Osteoblast (primary cell): Measurements from ENCODE around the gene ZNF611. TPM values are rescaled to one million over a fixed set of nuclear protein-coding genes. Genes with fewer than 3 reads are reported as not detected.
A peak's percentile ranks its signal among the peaks of the same experiment; 100 is the strongest.
"Not testable (repeated sequence)": the region's sequence is repeated elsewhere in the genome, so short reads cannot be mapped to it uniquely, and the experiment has no call there.

Source experiments
- DNase-seq: peaks from one replicate; pipeline ENCODE4 v3.0.0; 2011; ENCODE audit warnings: low spot score, mixed read lengths; ENCODE audit not compliant: insufficient read length; ENCODE audit errors: missing footprints
- H2AFZ ChIP-seq: 2 replicates; pipeline ENCODE4 v1.6.0; 2011; ENCODE audit warnings: mild to moderate bottlenecking, low read length
- H3K27ac ChIP-seq: 2 replicates; pipeline ENCODE4 v1.5.1; 2011; ENCODE audit warnings: mild to moderate bottlenecking, low read depth, low read length, moderate library complexity
- H3K27me3 ChIP-seq: 2 replicates; pipeline ENCODE4 v1.6.0; 2012; ENCODE audit warnings: mild to moderate bottlenecking, control low read depth, inconsistent platforms, low read length, moderate library complexity; ENCODE audit not compliant: insufficient read depth
- H3K36me3 ChIP-seq: 2 replicates; pipeline ENCODE4 v1.5.1; 2011; ENCODE audit warnings: mild to moderate bottlenecking, low read length, control low read depth, moderate library complexity; ENCODE audit not compliant: insufficient read depth
- H3K4me1 ChIP-seq: 2 replicates; pipeline ENCODE4 v1.5.1; 2011; ENCODE audit warnings: mild to moderate bottlenecking, low read length, control low read depth, moderate library complexity; ENCODE audit not compliant: insufficient read depth
- H3K4me2 ChIP-seq: 2 replicates; pipeline ENCODE4 v1.6.0; 2011; ENCODE audit warnings: mild to moderate bottlenecking, low read length; ENCODE audit not compliant: insufficient read depth
- H3K4me3 ChIP-seq: fragments of 200-600 bp; sonication (generic); 3 replicates; pipeline ENCODE4 v1.5.1; 2012; ENCODE audit warnings: mild to moderate bottlenecking, low read length, inconsistent platforms; ENCODE audit not compliant: insufficient read depth
- H3K79me2 ChIP-seq: 2 replicates; pipeline ENCODE4 v1.6.0; 2012; ENCODE audit warnings: mild to moderate bottlenecking, low read length, control low read depth, inconsistent platforms; ENCODE audit not compliant: insufficient read depth
- H3K9me3 ChIP-seq: 2 replicates; pipeline ENCODE4 v1.5.1; 2011; ENCODE audit warnings: low read depth, low read length, control low read depth
- H4K20me1 ChIP-seq: 2 replicates; pipeline ENCODE4 v1.6.0; 2012; ENCODE audit warnings: mild to moderate bottlenecking, low read length, control low read depth; ENCODE audit not compliant: insufficient read depth
- total RNA-seq: library from RNA; depleted of rRNA; stranded (reverse); fragments of >200 nt; gene quantifications from 2 replicates; pipeline ENCODE4 v1.2.3, GENCODE V29; 2012
- TF ChIP-seq, protein P1 (sequence below): IDR thresholded peaks from 2 replicates; pipeline ENCODE4 v1.5.1; 2011; ENCODE audit warnings: mild to moderate bottlenecking, low read depth, low read length, moderate library complexity; ENCODE audit errors: extremely low read depth

The ZNF611 gene
- total RNA-seq, 1 donor = 10.5 TPM

DNA sequence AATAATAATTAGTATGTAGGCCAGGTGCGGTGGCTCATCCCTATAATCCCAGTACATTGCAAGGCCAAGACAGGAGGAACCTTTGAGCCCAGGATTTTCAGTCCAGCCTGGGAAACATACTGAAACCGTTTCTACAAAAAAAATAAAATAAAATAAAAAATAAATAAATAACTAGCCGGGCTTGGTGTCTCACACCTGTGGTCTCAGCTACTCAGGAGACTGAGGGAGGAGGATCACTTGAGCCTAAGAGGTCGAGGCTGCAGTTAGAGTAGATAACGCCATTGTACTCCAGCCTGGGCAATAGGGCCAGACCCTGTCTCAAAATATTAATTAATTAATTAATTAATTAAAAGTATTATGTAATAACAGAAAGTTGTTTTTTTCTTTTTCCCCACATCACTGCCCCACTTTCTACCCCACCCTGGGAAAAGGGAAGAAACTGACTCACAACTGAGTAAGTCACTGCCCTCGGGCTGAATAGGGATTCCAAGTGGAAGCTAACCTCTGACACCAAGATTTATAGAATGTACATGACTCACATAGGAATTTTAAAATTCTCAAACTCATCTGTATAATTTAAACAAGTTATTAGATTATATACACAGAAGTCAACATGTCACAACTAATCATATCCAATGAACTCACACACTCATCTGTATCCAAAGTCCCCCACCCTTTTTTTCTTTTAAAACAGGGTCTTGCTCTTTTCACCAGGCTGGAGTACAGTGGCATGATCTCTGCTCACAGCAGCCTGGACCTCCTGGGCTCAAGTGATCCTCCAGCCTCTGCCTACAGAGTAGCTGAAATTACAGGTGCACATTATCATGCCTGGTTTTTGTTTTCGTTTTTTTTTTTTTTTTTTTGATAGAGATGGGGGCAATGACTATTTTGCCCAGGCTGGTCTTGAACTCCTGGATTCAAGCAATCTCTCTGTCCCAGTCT is 12.5 kb downstream of the ZNF611 start:
- DNase-seq = peak; percentile 96
- Histone ChIP-seq H3K27ac (peak overlapping the region; percentile 23), H3K9me3 (no peaks in the 10 kb centered on the region), H3K27me3 (no peaks in the 10 kb centered on the region), H3K4me3 (no peak overlapping the region), H3K4me1 (peaks cover 2% of the 10 kb centered on the region), H3K79me2 (no peaks in the 10 kb centered on the region), H3K4me2 (no peak overlapping the region), H2AFZ (no peak overlapping the region), H3K36me3 (peaks cover 5% of the 10 kb centered on the region), H4K20me1 (no peaks in the 10 kb centered on the region)
- TF ChIP-seq, protein P1, sequence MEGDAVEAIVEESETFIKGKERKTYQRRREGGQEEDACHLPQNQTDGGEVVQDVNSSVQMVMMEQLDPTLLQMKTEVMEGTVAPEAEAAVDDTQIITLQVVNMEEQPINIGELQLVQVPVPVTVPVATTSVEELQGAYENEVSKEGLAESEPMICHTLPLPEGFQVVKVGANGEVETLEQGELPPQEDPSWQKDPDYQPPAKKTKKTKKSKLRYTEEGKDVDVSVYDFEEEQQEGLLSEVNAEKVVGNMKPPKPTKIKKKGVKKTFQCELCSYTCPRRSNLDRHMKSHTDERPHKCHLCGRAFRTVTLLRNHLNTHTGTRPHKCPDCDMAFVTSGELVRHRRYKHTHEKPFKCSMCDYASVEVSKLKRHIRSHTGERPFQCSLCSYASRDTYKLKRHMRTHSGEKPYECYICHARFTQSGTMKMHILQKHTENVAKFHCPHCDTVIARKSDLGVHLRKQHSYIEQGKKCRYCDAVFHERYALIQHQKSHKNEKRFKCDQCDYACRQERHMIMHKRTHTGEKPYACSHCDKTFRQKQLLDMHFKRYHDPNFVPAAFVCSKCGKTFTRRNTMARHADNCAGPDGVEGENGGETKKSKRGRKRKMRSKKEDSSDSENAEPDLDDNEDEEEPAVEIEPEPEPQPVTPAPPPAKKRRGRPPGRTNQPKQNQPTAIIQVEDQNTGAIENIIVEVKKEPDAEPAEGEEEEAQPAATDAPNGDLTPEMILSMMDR = no peak

DNA sequence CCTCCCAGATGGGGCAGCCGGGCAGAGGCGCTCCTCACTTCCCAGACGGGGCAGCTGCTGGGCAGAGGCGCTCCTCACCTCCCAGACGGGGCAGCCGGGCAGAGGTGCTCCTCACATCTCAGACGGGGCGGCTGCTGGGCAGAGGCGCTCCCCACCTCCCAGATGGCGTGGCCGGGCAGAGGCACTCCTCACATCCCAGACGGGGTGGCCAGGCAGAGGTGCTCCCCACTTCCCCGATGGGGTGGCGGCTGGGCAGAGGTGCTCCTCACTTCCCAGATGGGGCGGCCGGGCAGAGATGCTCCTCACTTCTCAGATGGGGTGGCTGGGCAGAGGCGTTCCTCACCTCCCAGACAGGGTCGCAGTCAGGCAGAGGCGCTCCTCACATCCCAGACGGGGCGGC is 14.3 kb downstream of the ZNF611 start:
- H4K20me1 ChIP-seq, H3K4me3 ChIP-seq, H3K4me1 ChIP-seq, H2AFZ ChIP-seq, H3K9me3 ChIP-seq, H3K27ac ChIP-seq, H3K27me3 ChIP-seq, H3K36me3 ChIP-seq, H3K4me2 ChIP-seq, H3K79me2 ChIP-seq, DNase-seq: not testable (repeated sequence)

DNA sequence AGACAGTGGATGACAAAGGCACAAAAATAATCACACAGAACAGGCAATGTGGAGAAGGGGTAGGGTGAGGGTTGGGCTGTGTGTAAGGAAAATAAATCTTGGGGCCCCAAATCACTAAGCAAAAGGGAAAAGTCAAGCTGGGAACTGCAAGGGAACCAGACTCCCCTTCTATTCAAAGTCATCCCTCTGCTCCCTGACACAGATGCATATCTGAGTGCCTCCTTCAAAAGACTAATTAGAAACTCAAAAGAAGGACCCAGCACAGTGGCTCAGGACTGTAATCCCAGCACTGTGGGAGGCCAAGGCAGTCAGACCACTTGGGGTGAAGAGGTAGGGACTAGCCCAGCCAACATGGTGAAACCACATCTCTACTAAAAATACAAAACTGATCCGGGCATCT is 18.3 kb downstream of the ZNF611 start:
- Histone ChIP-seq H3K4me1 (no peaks in the 10 kb centered on the region), H3K36me3 (peaks cover 6% of the 10 kb centered on the region), H3K9me3 (no peaks in the 10 kb centered on the region), H4K20me1 (no peaks in the 10 kb centered on the region), H3K79me2 (no peaks in the 10 kb centered on the region), H3K27ac (no peak overlapping the region), H3K27me3 (no peaks in the 10 kb centered on the region), H3K4me3 (no peak overlapping the region), H2AFZ (no peak overlapping the region), H3K4me2 (no peak overlapping the region)
- TF ChIP-seq, protein P1 = no peak
- DNase-seq = no peak

DNA sequence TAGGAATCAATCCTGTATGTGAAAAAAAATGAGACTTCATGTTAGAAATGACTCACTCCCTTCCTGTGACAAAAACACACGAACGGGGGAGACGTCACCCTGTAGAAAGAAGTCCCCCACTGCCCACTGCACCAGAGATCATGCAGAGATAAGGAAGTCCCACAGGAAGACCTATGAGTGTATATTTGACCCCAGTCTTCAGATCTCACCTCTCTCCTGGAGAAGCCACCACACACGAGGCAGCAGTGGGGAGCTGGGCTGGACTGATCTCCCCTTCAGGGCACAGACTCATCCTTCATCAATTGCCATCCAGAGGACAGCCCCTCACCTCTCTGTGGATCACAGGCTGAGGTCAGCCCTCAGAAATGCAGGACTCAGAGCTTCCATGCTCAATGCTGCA is 18.9 kb downstream of the ZNF611 start:
- not testable (repeated sequence) for H2AFZ ChIP-seq, H3K9me3 ChIP-seq, H3K79me2 ChIP-seq, H4K20me1 ChIP-seq, H3K4me2 ChIP-seq, H3K36me3 ChIP-seq, DNase-seq, H3K4me1 ChIP-seq, H3K27ac ChIP-seq, H3K27me3 ChIP-seq, H3K4me3 ChIP-seq

DNA sequence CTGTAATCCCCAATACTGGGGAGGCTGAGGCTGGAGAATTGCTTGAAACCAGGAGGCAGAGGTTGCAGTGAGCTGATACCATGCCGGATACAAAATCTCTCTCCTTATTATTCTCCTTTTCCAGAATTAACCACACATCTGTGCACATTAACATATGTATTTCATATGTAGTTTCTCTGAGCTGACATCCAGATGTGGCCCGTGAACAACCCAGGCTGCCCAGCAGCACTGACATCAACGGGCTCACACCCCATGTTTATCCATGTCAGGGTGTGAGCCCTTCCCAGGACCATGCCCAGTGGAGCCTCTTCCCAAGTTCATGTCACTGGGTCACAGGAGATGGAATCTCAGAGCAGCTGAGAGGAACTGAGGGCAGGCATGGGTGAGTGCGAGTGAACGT is 19.5 kb downstream of the ZNF611 start:
- not testable (repeated sequence) for H3K9me3 ChIP-seq, H4K20me1 ChIP-seq, H3K4me3 ChIP-seq, DNase-seq, H3K4me1 ChIP-seq, H2AFZ ChIP-seq, H3K36me3 ChIP-seq, H3K27me3 ChIP-seq, H3K27ac ChIP-seq, H3K4me2 ChIP-seq, H3K79me2 ChIP-seq

DNA sequence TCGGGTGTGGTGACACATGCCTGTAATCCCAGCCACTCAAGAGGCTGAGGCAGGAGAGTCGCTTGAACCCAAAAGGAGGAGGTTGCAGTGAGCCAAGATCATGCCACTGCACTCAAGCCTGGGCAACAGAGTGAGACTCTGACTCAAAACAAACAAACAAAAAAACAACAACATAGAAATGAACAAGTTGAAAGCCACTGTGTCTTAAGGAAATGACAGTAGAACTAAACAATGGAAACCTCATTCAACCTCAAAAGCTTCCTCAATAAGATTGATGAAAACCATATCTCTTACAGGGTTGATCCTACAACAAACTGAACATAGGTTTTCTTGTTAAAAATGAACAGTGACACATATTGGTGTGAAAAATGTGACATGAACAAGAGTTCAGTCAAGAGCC is 21.8 kb downstream of the ZNF611 start:
- not testable (repeated sequence) for H3K27me3 ChIP-seq, DNase-seq, H3K4me3 ChIP-seq, H3K27ac ChIP-seq, H3K9me3 ChIP-seq, H3K79me2 ChIP-seq, H2AFZ ChIP-seq, H3K4me1 ChIP-seq, H3K4me2 ChIP-seq, H4K20me1 ChIP-seq
- H3K36me3 ChIP-seq = peaks cover 10% of the 10 kb centered on the region

DNA sequence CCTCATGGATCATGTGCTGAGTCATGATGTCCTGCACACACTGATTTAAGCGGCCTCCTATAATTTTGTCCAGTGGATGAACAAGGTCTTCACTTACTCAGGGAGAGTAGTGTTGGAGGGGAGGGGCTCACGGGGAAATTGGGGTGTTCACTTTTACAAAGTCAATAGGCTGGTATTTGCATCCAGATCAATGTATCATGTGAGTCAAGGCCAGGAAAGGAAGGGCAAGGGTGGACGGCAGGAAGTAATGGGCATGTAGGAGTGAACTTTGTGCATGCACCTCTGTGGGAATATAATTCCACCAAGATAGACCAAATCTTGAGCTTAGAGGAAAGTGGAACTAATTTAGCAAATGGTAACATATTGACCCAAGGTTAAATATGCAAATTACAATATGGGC is 23.2 kb downstream of the ZNF611 start:
- not testable (repeated sequence) for H3K4me3 ChIP-seq, DNase-seq, H3K27ac ChIP-seq, H3K27me3 ChIP-seq, H4K20me1 ChIP-seq, H3K4me1 ChIP-seq, H3K9me3 ChIP-seq, H2AFZ ChIP-seq, H3K79me2 ChIP-seq, H3K4me2 ChIP-seq
- H3K36me3 ChIP-seq = peaks cover 18% of the 10 kb centered on the region
